ENCODE data around the gene POC1B.

POC1B gene

GRCh38 chr12:89414851-89415250 is 111.0 kb downstream of the POC1B start:
- no peak for DNase-seq

- DNase-seq: no peak
Observed at GRCh38 chr12:89414322-89414721, 111.5 kb downstream of the POC1B start.

GRCh38 chr12:89413234-89413633 is 112.6 kb downstream of the POC1B start:
- DNase-seq: no peak

GRCh38 chr12:89412665-89413064 is 113.2 kb downstream of the POC1B start:
- no peak for DNase-seq

- DNase-seq: no peak
Observed at GRCh38 chr12:89411846-89412245, 114.0 kb downstream of the POC1B start.

- DNase-seq: no peak
Observed at GRCh38 chr12:89411234-89411633, 114.6 kb downstream of the POC1B start.

- DNase-seq: no peak
Observed at GRCh38 chr12:89405626-89406345, 120.1 kb downstream of the POC1B start.

- no peak for DNase-seq
Observed at GRCh38 chr12:89401433-89402058, 124.3 kb downstream of the POC1B start.

- no peak for DNase-seq
Observed at GRCh38 chr12:89400415-89400814, 125.4 kb downstream of the POC1B start.

- DNase-seq: no peak
Observed at GRCh38 chr12:89395712-89396111, 130.1 kb downstream of the POC1B start.

- DNase-seq: no peak
Observed at GRCh38 chr12:89393551-89394121, 132.2 kb downstream of the POC1B start.

- no peak for DNase-seq
Observed at GRCh38 chr12:89392391-89392790, 133.5 kb downstream of the POC1B start.

- no peak for DNase-seq
Observed at GRCh38 chr12:89391726-89392336, 134.0 kb downstream of the POC1B start.

GRCh38 chr12:89390802-89391673 is 134.8 kb downstream of the POC1B start:
- DNase-seq: no peak

- no peak for DNase-seq
Observed at GRCh38 chr12:89389755-89390661, 135.8 kb downstream of the POC1B start.

- no peak for DNase-seq
Observed at GRCh38 chr12:89386138-89386537, 139.7 kb downstream of the POC1B start.

- DNase-seq: no peak
Observed at GRCh38 chr12:89384807-89385206, 141.0 kb downstream of the POC1B start.

- no peak for DNase-seq
Observed at GRCh38 chr12:89384050-89384758, 141.6 kb downstream of the POC1B start.

GRCh38 chr12:89383235-89384049 is 142.4 kb downstream of the POC1B start:
- no peak for DNase-seq

GRCh38 chr12:89382328-89382727 is 143.5 kb downstream of the POC1B start:
- no peak for DNase-seq

Measured in NCI-H1930 (cell line).